Upper lobe of right lung (tissue), 1 donor: Measurements from ENCODE around the gene ALDH3B1. TPM values are rescaled to one million over a fixed set of nuclear protein-coding genes. Genes with fewer than 3 reads are reported as not detected.

Source experiments
- ATAC-seq: fragments of 200-7000 bp; cut with Tn5 transposase; one replicate; pipeline ENCODE4 v1.9.1; 2020; ENCODE audit warnings: mild to moderate bottlenecking, moderate library complexity
- DNase-seq: peaks from one replicate; pipeline ENCODE4 v3.0.0-alpha.2; 2020
- H3K27ac ChIP-seq: fragments of 200-600 bp; one replicate; pipeline ENCODE4 v1.8.0; 2022
- H3K27me3 ChIP-seq: fragments of 200-600 bp; one replicate; pipeline ENCODE4 v1.8.0; 2022; ENCODE audit warnings: mild to moderate bottlenecking
- H3K36me3 ChIP-seq: fragments of 200-600 bp; one replicate; pipeline ENCODE4 v1.8.0; 2022
- H3K4me1 ChIP-seq: fragments of 200-600 bp; one replicate; pipeline ENCODE4 v1.8.0; 2022
- H3K4me3 ChIP-seq: fragments of 200-600 bp; one replicate; pipeline ENCODE4 v1.8.0; 2022; ENCODE audit warnings: mild to moderate bottlenecking
- H3K9me3 ChIP-seq: fragments of 200-600 bp; one replicate; pipeline ENCODE4 v1.8.0; 2022
- CTCF ChIP-seq: fragments of 200-600 bp; IDR thresholded peaks from one replicate; pipeline ENCODE4 v1.8.0; 2022; ENCODE audit warnings: antibody characterized with exemption
- intact Hi-C: fragments of 100-400 bp; cut with DNase I; formaldehyde crosslinking; loops from one replicate; pipeline ENCODE4 v1.11.0; 2022
- total RNA-seq: library from RNA; stranded (reverse); fragmentation: NEBNext Ultra II Directional; extraction: Animal tissue kit (Norgen Biotek cat#: 25700); gene quantifications from one replicate; pipeline ENCODE4 v1.2.1, GENCODE V29; 2021
- donor health status: DM: no; HTN: yes; CAD: no; lungs with severe emphysema.

The ALDH3B1 gene
- total RNA-seq, 1 donor from 2014 or later, result 95.9 TPM

GRCh38 chr11:68038226-68038717 lies 28.1 kb downstream of the ALDH3B1 start:
- Histone ChIP-seq H3K27ac (peak overlapping the region; percentile 94), H3K4me3 (peak overlapping the region; percentile 98), H3K36me3 (peaks cover 22% of the 10 kb centered on the region), H3K27me3 (no peaks in the 10 kb centered on the region), H3K4me1 (peaks cover 52% of the 10 kb centered on the region), H3K9me3 (no peaks in the 10 kb centered on the region)
- peak; percentile 72 for DNase-seq
- TF ChIP-seq CTCF, result no peak
- ATAC-seq, result no peak
- intact Hi-C loops, result no loop called here

GRCh38 chr11:68038718-68039525 lies 28.8 kb downstream of the ALDH3B1 start, which contains the start of gene TCIRG1:
TSS of gene TCIRG1 (plus strand) at chr11:68039025. CDS start at chr11:68041272, 2,247 bp downstream.
- H3K4me1 ChIP-seq, result peaks cover 47% of the 10 kb centered on the region
- H3K36me3 ChIP-seq, result peaks cover 22% of the 10 kb centered on the region

GRCh38 chr11:68039526-68040086 lies 29.5 kb downstream of the ALDH3B1 start:
- DNase-seq, result peak; percentile 67
- ATAC-seq, result no peak
- Histone ChIP-seq H3K27ac (peak overlapping the region; percentile 94), H3K27me3 (no peaks in the 10 kb centered on the region), H3K4me1 (peaks cover 47% of the 10 kb centered on the region), H3K9me3 (no peaks in the 10 kb centered on the region), H3K4me3 (peak overlapping the region; percentile 98), H3K36me3 (peaks cover 22% of the 10 kb centered on the region)
- TF ChIP-seq CTCF, result no peak
- intact Hi-C loops, result no loop called here

More at GRCh38 chr11:68038718-68039525, 28.8 kb downstream of the ALDH3B1 start, which contains the start of gene TCIRG1:
- ATAC-seq, result peak; percentile 86
- no peaks in the 10 kb centered on the region for H3K9me3 ChIP-seq
- no peaks in the 10 kb centered on the region for H3K27me3 ChIP-seq
- intact Hi-C loops, result no loop called here
- H3K27ac ChIP-seq, result peak within 1 kb of the TSS; percentile 94
- no peak for TF ChIP-seq CTCF
- DNase-seq, result peak; percentile 95
- peak within 1 kb of the TSS; percentile 98 for H3K4me3 ChIP-seq

GRCh38 chr11:68040101-68040956 lies 30.2 kb downstream of the ALDH3B1 start:
- H3K4me3 ChIP-seq, result peak overlapping the region; percentile 98
- peak overlapping the region; percentile 94 for H3K27ac ChIP-seq
- peaks cover 30% of the 10 kb centered on the region for H3K36me3 ChIP-seq
- H3K27me3 ChIP-seq, result no peaks in the 10 kb centered on the region
- intact Hi-C loops, result no loop called here
- ATAC-seq, result peak; percentile 45
- TF ChIP-seq CTCF, result no peak
- H3K4me1 ChIP-seq, result peaks cover 47% of the 10 kb centered on the region
- peak; percentile 87 for DNase-seq
- no peaks in the 10 kb centered on the region for H3K9me3 ChIP-seq

- intact Hi-C loops, result no loop called here
- Histone ChIP-seq H3K27ac (peak overlapping the region; percentile 94), H3K4me3 (peak overlapping the region; percentile 98), H3K4me1 (peaks cover 44% of the 10 kb centered on the region), H3K27me3 (no peaks in the 10 kb centered on the region), H3K9me3 (no peaks in the 10 kb centered on the region), H3K36me3 (peaks cover 34% of the 10 kb centered on the region)
- TF ChIP-seq CTCF, result no peak
- DNase-seq (peak; percentile 65), ATAC-seq (no peak)
Observed at GRCh38 chr11:68040957-68041591, 30.9 kb downstream of the ALDH3B1 start.
